CD14-positive monocyte (primary cell): Measurements from ENCODE around the gene ADRB1. TPM values are rescaled to one million over a fixed set of nuclear protein-coding genes. Genes with fewer than 3 reads are reported as not detected.

Experiments used
- DNase-seq, 3 donors: peaks; one replicate each; pipeline ENCODE4 v3.0.0-alpha.2; 2011 to 2022
- H2AFZ ChIP-seq: 2 replicates; pipeline ENCODE4 v1.6.0; 2012; ENCODE audit warnings: mild to moderate bottlenecking, low read depth, low read length, inconsistent platforms; ENCODE audit not compliant: insufficient read depth, poor library complexity, severe bottlenecking
- H3K27ac ChIP-seq, 2 donors: 1 replicate in 1 of 2; 2 replicates in 1 of 2; pipeline ENCODE4 v1.5.1; 2012 to 2013; ENCODE audit warnings: low read length in 2 of 2, control low read depth in 1 of 2, inconsistent platforms in 1 of 2, low read depth in 1 of 2, mild to moderate bottlenecking in 1 of 2
- H3K27me3 ChIP-seq, 2 donors: one replicate each; pipeline versions ENCODE4 v1.6.0 to v1.6.1; 2011 to 2013; ENCODE audit warnings: low read length in 2 of 2; ENCODE audit not compliant: control insufficient read depth in 2 of 2, insufficient read depth in 2 of 2
- H3K36me3 ChIP-seq, 2 donors: replicated peaks in 1 of 2; 1 replicate in 1 of 2; 2 replicates in 1 of 2; pipeline versions ENCODE4 v1.5.1 to v1.6.1; 2012 to 2013; ENCODE audit warnings: low read length in 2 of 2, control low read depth in 1 of 2, inconsistent platforms in 1 of 2, mild to moderate bottlenecking in 1 of 2; ENCODE audit not compliant: insufficient read depth in 2 of 2, control insufficient read depth in 1 of 2
- H3K4me1 ChIP-seq, 2 donors: 1 replicate in 1 of 2; 2 replicates in 1 of 2; pipeline versions ENCODE4 v1.5.1 to v1.6.1; 2012 to 2013; ENCODE audit warnings: low read length in 2 of 2, control low read depth in 1 of 2, inconsistent platforms in 1 of 2, mild to moderate bottlenecking in 1 of 2, moderate library complexity in 1 of 2; ENCODE audit not compliant: insufficient read depth in 2 of 2, control insufficient read depth in 1 of 2
- H3K4me2 ChIP-seq: replicated peaks from 2 replicates; pipeline ENCODE3; 2012; ENCODE audit warnings: low read length, moderate library complexity, mild to moderate bottlenecking; ENCODE audit not compliant: poor library complexity, severe bottlenecking; ENCODE audit errors: extremely low read depth
- H3K4me3 ChIP-seq, 3 experiments: fragments of 200-600 bp in 1 of 3; sonication (generic) in 1 of 3; replicated peaks in 1 of 3; 1 replicate in 2 of 3; 2 replicates in 1 of 3; pipeline ENCODE4 v1.5.1; 2011 to 2013; ENCODE audit warnings: low read length in 3 of 3, mild to moderate bottlenecking in 3 of 3, control low read depth in 2 of 3, low read depth in 2 of 3, inconsistent platforms in 1 of 3, moderate library complexity in 1 of 3
- H3K79me2 ChIP-seq: 2 replicates; pipeline ENCODE4 v1.6.0; 2012; ENCODE audit warnings: mild to moderate bottlenecking, control low read depth, inconsistent platforms, low read length, moderate library complexity; ENCODE audit not compliant: insufficient read depth
- H3K9ac ChIP-seq: 2 replicates; pipeline ENCODE4 v1.6.0; 2017; ENCODE audit warnings: low read length, mild to moderate bottlenecking; ENCODE audit not compliant: insufficient read depth, poor library complexity, severe bottlenecking
- H3K9me3 ChIP-seq, 2 donors: replicated peaks in 1 of 2; 1 replicate in 1 of 2; 2 replicates in 1 of 2; pipeline versions ENCODE4 v1.5.1 to v1.6.1; 2012 to 2013; ENCODE audit warnings: low read length in 2 of 2, control low read depth in 1 of 2; ENCODE audit not compliant: control insufficient read depth in 1 of 2, insufficient read depth in 1 of 2
- H4K20me1 ChIP-seq: 2 replicates; pipeline ENCODE4 v1.6.0; 2012; ENCODE audit warnings: mild to moderate bottlenecking, low read length, control low read depth, moderate library complexity; ENCODE audit not compliant: insufficient read depth
- H3K27ac Mint-ChIP-seq, 7 donors: one replicate each; pipeline ENCODE4 v1.8.0; 2020; ENCODE audit warnings: mild to moderate bottlenecking in 7 of 7, mixed read lengths in 7 of 7, moderate library complexity in 6 of 7, inconsistent platforms in 2 of 7
- H3K27me3 Mint-ChIP-seq, 3 donors: one replicate each; pipeline ENCODE4 v1.8.0; 2021 to 2022; ENCODE audit warnings: low read depth in 3 of 3, mild to moderate bottlenecking in 3 of 3, mixed read lengths in 3 of 3, moderate library complexity in 3 of 3, inconsistent platforms in 1 of 3
- H3K36me3 Mint-ChIP-seq, 2 donors: one replicate each; pipeline ENCODE4 v1.8.0; 2020; ENCODE audit warnings: mixed read lengths in 2 of 2, inconsistent platforms in 1 of 2, mild to moderate bottlenecking in 1 of 2
- H3K4me1 Mint-ChIP-seq: one replicate; pipeline ENCODE4 v1.8.0; 2020; ENCODE audit warnings: mild to moderate bottlenecking, mixed read lengths
- H3K4me3 Mint-ChIP-seq, 2 donors: one replicate each; pipeline ENCODE4 v1.8.0; 2020; ENCODE audit warnings: mild to moderate bottlenecking in 2 of 2, mixed read lengths in 2 of 2, moderate library complexity in 1 of 2
- H3K9me3 Mint-ChIP-seq, 7 donors: one replicate each; pipeline ENCODE4 v1.8.0; 2020 to 2022; ENCODE audit warnings: mixed read lengths in 7 of 7, mild to moderate bottlenecking in 6 of 7, moderate library complexity in 6 of 7, inconsistent platforms in 2 of 7
- WGBS: methylation state at CpG from one replicate; pipeline ENCODE4 v1.1.5; 2013; ENCODE audit warnings: missing lambda C conversion rate; ENCODE audit not compliant: insufficient coverage; 5-methylcytosine and 5-hydroxymethylcytosine counted together
- intact Hi-C, 2 donors: fragments of 100-400 bp; cut with micrococcal nuclease; formaldehyde crosslinking; loops; one replicate each; pipeline versions ENCODE4 v1.15.0 to v1.15.1; 2023
- polyA plus RNA-seq, 3 donors: library from polyadenylated mRNA; depleted of rRNA in 1 of 3; unstranded in 2 of 3; stranded (reverse) in 1 of 3; fragments of 300-500 nt in 2 of 3; fragments of >200 nt in 1 of 3; fragmentation: Illumina TruSeq in 2 of 3; gene quantifications; 1 replicate in 2 of 3; 2 replicates in 1 of 3; pipeline ENCODE4 v1.2.3, GENCODE V29; 2012 to 2021
- TF ChIP-seq, protein P1 (sequence below): fragments of 200-600 bp; IDR thresholded peaks from one replicate; pipeline ENCODE4 v1.8.0; 2022; ENCODE audit warnings: antibody characterized with exemption, mild to moderate bottlenecking

ADRB1 gene
- polyA plus RNA-seq, 3 donors: 0.05 to 3.4 TPM; not detected in 1

DNA sequence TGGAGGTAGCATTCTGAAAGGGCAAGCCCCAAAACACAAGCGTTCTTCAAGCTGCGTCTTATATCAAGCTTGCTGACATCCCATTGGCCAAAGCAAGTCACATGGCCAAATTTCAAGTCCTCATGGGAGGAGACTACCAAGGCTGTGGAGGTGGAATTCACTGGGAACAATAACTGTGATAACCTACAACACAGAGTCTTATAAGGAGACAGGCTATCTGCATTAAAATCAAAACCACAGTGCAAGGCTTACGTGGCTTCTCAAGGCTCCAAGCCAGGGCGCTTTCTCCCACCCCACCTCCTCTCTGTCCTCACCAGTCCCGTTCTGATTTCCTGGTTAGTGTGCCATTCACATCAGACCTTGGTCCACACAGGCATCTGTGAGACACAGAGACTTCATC lies 39.4 kb downstream of the ADRB1 start:
- no peaks in the 10 kb centered on the region for H3K36me3 ChIP-seq
- no peak overlapping the region for H3K27ac ChIP-seq
- H3K27me3 Mint-ChIP-seq: peaks cover 1 to 2% (median 2%) of the 10 kb centered on the region in 3 donors
- no peak overlapping the region for H3K4me3 Mint-ChIP-seq
- H3K4me2 ChIP-seq: no peak overlapping the region
- no peak overlapping the region for H2AFZ ChIP-seq
- H3K9me3 Mint-ChIP-seq: peaks cover 0 to 5% (median 0%) of the 10 kb centered on the region in 7 donors
- peaks cover 0 to under 1% of the 10 kb centered on the region in 2 donors for H3K4me1 ChIP-seq
- no peaks in the 10 kb centered on the region for H3K27me3 ChIP-seq
- no peaks in the 10 kb centered on the region for H3K79me2 ChIP-seq
- WGBS: 88% methylated on average over 4 of the region's 5 CpGs
- DNase-seq: no peak
- peaks cover 0 to 3% of the 10 kb centered on the region in 2 donors for H3K9me3 ChIP-seq
- TF ChIP-seq, protein P1, sequence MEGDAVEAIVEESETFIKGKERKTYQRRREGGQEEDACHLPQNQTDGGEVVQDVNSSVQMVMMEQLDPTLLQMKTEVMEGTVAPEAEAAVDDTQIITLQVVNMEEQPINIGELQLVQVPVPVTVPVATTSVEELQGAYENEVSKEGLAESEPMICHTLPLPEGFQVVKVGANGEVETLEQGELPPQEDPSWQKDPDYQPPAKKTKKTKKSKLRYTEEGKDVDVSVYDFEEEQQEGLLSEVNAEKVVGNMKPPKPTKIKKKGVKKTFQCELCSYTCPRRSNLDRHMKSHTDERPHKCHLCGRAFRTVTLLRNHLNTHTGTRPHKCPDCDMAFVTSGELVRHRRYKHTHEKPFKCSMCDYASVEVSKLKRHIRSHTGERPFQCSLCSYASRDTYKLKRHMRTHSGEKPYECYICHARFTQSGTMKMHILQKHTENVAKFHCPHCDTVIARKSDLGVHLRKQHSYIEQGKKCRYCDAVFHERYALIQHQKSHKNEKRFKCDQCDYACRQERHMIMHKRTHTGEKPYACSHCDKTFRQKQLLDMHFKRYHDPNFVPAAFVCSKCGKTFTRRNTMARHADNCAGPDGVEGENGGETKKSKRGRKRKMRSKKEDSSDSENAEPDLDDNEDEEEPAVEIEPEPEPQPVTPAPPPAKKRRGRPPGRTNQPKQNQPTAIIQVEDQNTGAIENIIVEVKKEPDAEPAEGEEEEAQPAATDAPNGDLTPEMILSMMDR: no peak
- no peak overlapping the region for H3K27ac Mint-ChIP-seq
- H3K9ac ChIP-seq: no peak overlapping the region
- peaks cover 11% of the 10 kb centered on the region for H3K4me1 Mint-ChIP-seq
- no peaks in the 10 kb centered on the region for H3K36me3 Mint-ChIP-seq
- intact Hi-C loops: no loop called here
- no peaks in the 10 kb centered on the region for H4K20me1 ChIP-seq
- no peak overlapping the region for H3K4me3 ChIP-seq

DNA sequence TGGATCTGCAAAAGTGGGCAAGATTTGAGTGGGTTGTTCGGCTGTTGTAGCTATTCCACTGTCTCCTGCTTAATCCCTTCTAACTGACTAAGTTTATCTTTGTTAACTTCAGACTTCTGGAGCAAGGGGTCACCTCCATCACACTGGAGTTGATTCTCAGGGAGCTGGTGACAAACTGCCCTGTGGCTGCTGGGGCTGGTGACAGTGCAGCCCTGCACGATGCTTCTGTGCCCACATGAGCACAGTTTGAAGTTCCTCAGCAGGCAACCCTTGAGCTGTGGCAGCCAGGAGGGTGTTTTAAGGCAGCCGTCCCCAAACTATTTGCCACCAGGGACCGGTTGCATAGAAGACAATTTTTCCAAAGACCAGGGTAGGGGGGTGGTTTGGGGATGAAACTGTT lies 40.5 kb downstream of the ADRB1 start:
- intact Hi-C loops: no loop called here
- Mint-ChIP-seq H3K27me3 (peaks cover 1 to 2% (median 2%) of the 10 kb centered on the region in 3 donors), H3K9me3 (peaks cover 0 to 2% (median 0%) of the 10 kb centered on the region in 7 donors), H3K27ac (no peak overlapping the region), H3K4me3 (no peak overlapping the region), H3K36me3 (no peaks in the 10 kb centered on the region), H3K4me1 (peaks cover 5% of the 10 kb centered on the region)
- H3K36me3 ChIP-seq: no peaks in the 10 kb centered on the region
- H2AFZ ChIP-seq: no peak overlapping the region
- H4K20me1 ChIP-seq: no peaks in the 10 kb centered on the region
- no peak for DNase-seq
- TF ChIP-seq, protein P1: no peak
- no peaks in the 10 kb centered on the region for H3K79me2 ChIP-seq
- no peak overlapping the region for H3K27ac ChIP-seq
- H3K4me3 ChIP-seq: no peak overlapping the region
- no peaks in the 10 kb centered on the region for H3K27me3 ChIP-seq
- H3K4me1 ChIP-seq: no peaks in the 10 kb centered on the region
- peaks cover 0 to 3% of the 10 kb centered on the region in 2 donors for H3K9me3 ChIP-seq
- no peak overlapping the region for H3K9ac ChIP-seq
- WGBS: 90% methylated on average over 2 of the region's 4 CpGs
- H3K4me2 ChIP-seq: no peak overlapping the region
